DND-41 (cell line): ENCODE data around the gene TPX2.

Experiments
- EZH2 ChIP-seq: IDR thresholded peaks from 3 replicates; pipeline ENCODE4 v1.6.1; 2012; ENCODE audit warnings: borderline replicate concordance, low read depth, mild to moderate bottlenecking, moderate library complexity, low read length, inconsistent platforms; ENCODE audit not compliant: severe bottlenecking
- TF ChIP-seq, protein P1 (sequence below): IDR thresholded peaks from 2 replicates; pipeline ENCODE4 v1.5.1; 2012; ENCODE audit warnings: borderline replicate concordance, low read length, moderate library complexity, mild to moderate bottlenecking; ENCODE audit not compliant: poor library complexity, severe bottlenecking; ENCODE audit errors: extremely low read depth

DNA sequence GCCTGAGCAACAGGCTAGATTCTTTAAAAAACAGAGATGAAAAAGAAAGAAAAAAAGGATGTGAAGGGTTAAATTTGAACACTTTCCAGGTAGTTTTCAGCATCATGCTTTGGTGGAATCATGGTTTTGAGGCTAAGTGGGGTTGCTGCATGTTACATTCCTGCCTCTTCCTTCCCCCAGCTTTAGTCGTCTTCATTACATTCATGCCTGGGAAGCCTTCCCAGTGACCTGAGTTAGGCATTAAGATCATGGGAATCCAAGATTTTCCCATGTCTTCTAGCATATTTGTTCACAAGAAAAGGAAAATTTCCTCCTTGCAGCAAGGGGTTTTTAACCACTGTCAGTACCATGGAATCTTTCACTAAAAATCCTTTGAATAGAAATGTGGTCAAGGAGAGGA is 12.0 kb downstream of the TPX2 start:
- TF ChIP-seq, protein P1, sequence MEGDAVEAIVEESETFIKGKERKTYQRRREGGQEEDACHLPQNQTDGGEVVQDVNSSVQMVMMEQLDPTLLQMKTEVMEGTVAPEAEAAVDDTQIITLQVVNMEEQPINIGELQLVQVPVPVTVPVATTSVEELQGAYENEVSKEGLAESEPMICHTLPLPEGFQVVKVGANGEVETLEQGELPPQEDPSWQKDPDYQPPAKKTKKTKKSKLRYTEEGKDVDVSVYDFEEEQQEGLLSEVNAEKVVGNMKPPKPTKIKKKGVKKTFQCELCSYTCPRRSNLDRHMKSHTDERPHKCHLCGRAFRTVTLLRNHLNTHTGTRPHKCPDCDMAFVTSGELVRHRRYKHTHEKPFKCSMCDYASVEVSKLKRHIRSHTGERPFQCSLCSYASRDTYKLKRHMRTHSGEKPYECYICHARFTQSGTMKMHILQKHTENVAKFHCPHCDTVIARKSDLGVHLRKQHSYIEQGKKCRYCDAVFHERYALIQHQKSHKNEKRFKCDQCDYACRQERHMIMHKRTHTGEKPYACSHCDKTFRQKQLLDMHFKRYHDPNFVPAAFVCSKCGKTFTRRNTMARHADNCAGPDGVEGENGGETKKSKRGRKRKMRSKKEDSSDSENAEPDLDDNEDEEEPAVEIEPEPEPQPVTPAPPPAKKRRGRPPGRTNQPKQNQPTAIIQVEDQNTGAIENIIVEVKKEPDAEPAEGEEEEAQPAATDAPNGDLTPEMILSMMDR: no peak
- TF ChIP-seq EZH2: no peak
